SJCRH30 (cell line): ENCODE results near the gene CRYGB. TPM values are rescaled to one million over a fixed set of nuclear protein-coding genes. Genes with fewer than 3 reads are reported as not detected.
A peak's percentile ranks its signal among the peaks of the same experiment; 100 is the strongest.
"Not testable (repeated sequence)": the region's sequence is repeated elsewhere in the genome, so short reads cannot be mapped to it uniquely, and the experiment has no call there.

Experiments used
- DNase-seq, 2 experiments: peaks; one replicate each; pipeline ENCODE4 v3.0.0-alpha.2; 2015 to 2020
- H3K27ac ChIP-seq: fragments of 250-450 bp; sonication (Bioruptor Pico); 2 replicates; pipeline ENCODE4 v1.5.1; 2020; ENCODE audit warnings: mild to moderate bottlenecking, moderate library complexity
- H3K27me3 ChIP-seq: fragments of 250-450 bp; sonication (Bioruptor Pico); 2 replicates; pipeline ENCODE4 v1.5.1; 2020; ENCODE audit warnings: mild to moderate bottlenecking, moderate library complexity
- H3K36me3 ChIP-seq: fragments of 250-450 bp; sonication (Bioruptor Pico); 2 replicates; pipeline ENCODE4 v1.5.1; 2020; ENCODE audit warnings: mild to moderate bottlenecking, moderate library complexity
- H3K4me1 ChIP-seq: fragments of 250-450 bp; sonication (Bioruptor Pico); 2 replicates; pipeline ENCODE4 v1.5.1; 2020; ENCODE audit warnings: mild to moderate bottlenecking, moderate library complexity
- H3K4me3 ChIP-seq: fragments of 250-450 bp; sonication (Bioruptor Pico); 2 replicates; pipeline ENCODE4 v1.5.1; 2020; ENCODE audit warnings: mild to moderate bottlenecking, moderate library complexity
- H3K9me3 ChIP-seq: fragments of 250-450 bp; sonication (Bioruptor Pico); replicated peaks from 2 replicates; pipeline ENCODE4 v1.5.1; 2020; ENCODE audit warnings: mild to moderate bottlenecking, moderate library complexity
- total RNA-seq: library from RNA; depleted of rRNA; stranded (reverse); fragments of >200 nt; shearing (Covaris generic); gene quantifications from 2 replicates; pipeline ENCODE4 v1.2.3, GENCODE V29; 2014

The CRYGB gene
- total RNA-seq, 1 experiment from 2014 or later: not detected

DNA sequence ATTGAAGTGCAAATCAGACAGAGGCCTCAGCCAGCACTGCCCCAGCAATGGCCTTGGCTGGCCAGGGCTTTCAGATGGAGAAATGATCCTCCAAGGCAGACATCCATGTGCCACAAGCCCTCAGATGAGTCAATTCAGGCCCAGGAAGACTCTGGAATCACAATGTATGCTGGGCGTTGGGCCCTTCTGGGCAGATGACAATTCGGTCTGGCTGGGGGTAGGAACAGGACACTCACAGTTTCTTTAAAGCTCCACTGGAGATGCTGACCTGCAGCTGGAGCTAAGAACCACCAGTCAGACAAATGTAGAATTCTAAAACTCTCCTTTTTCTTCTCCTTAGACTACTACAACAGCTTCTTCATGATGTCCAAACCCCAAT lies 9.3 kb downstream of the CRYGB start:
- no peak for DNase-seq
- H3K27ac ChIP-seq: no peak overlapping the region
- H3K4me3 ChIP-seq: no peak overlapping the region
- no peaks in the 10 kb centered on the region for H3K36me3 ChIP-seq
- H3K4me1 ChIP-seq: no peaks in the 10 kb centered on the region
- no peaks in the 10 kb centered on the region for H3K27me3 ChIP-seq
- H3K9me3 ChIP-seq: no peaks in the 10 kb centered on the region

DNA sequence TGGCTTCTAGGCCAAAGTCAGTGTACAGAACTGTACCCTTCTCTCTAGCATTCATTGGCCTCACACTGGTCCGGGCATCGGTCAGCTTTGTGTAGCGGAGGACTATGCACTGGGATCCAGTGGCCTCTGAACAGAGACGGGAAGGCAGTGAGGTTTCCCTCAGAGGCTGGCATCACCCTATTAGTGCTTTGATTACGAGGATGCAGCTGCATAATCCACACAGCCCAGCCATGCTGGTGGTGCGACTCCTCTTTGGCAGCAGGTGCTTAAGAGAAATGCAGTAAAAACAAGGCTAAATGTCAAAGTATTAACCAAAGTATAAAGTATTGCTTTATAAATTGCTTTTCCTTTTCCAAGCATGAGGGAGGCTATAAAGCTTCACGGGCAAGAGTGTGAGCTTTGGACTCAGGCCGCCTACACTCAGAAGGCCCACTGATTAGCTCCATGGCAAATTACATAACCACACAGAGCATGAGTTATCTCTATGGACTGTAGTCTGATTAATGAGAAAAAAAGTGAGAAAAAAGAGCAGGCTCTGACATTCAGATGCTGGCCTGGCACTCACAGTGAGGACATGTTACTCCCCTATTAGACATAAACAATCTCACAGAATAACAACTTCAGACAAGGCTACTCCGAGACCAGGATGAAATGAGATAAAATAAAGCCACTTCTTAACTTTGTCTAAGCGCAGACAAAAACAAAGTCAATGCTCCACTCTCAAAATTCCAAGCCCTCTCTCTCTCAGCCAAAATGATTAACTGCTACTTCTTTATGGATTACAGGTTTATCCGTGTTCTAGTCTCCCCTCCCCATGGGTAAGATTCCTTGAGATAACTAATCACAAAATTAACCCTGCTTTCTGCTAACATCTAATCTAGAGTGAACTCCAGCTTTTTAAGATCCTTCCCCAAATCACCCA lies 9.9 kb downstream of the CRYGB start:
- no peaks in the 10 kb centered on the region for H3K9me3 ChIP-seq
- H3K36me3 ChIP-seq: no peaks in the 10 kb centered on the region
- no peak overlapping the region for H3K4me3 ChIP-seq
- H3K27ac ChIP-seq: no peak overlapping the region
- DNase-seq: no peak
- H3K27me3 ChIP-seq: no peaks in the 10 kb centered on the region
- H3K4me1 ChIP-seq: no peaks in the 10 kb centered on the region

DNA sequence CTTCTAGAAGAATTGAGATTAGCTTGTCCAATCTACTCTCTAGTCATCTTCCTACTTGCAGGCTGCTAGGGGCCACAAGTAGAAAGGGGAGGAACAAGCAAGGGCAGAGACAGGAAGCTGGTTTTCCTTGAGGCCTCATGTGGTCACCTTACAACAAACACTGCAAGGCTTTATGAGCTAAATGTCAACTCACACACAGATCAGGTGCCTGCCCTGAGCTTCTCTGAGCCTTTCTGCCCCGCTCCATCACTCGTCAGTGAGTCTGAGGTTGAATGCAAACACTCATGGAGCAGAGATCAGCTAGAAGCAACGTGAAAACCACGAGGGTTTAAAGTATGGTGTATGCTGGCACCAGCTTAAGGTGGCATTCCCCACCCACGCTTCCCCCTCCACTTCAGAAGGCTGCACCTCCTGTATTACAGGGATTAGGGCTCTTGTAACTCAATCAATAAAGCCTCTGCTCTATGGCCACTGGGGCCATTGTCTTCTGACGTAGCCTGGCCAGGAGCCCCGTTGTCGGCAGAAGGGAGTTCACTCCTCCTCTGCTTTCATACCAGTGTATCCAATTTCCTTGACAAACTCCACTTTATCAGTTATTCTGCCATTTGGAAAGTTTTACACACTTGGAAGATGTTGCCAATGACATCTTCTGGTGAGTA lies 10.9 kb downstream of the CRYGB start:
- no peaks in the 10 kb centered on the region for H3K4me1 ChIP-seq
- no peaks in the 10 kb centered on the region for H3K36me3 ChIP-seq
- H3K27ac ChIP-seq: no peak overlapping the region
- no peak overlapping the region for H3K4me3 ChIP-seq
- no peaks in the 10 kb centered on the region for H3K9me3 ChIP-seq
- no peak for DNase-seq
- no peaks in the 10 kb centered on the region for H3K27me3 ChIP-seq

DNA sequence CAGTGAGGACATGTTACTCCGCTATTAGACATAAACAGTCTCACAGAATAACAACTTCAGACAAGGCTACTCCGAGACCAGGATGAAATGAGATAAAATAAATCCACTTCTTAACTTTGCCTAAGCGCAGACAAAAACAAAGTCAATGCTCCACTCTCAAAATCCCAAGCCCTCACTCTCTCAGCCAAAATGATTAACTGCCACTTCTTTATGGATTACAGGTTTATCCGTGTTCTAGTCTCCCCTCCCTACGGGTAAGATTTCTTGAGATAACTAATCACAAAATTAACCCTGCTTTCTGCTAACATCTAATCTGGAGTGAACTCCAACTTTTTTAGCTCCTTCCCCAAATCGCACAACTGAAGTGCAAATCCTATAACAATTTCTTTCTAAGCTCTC lies 15.2 kb downstream of the CRYGB start:
- DNase-seq: no peak
- no peak overlapping the region for H3K4me3 ChIP-seq
- no peaks in the 10 kb centered on the region for H3K9me3 ChIP-seq
- no peaks in the 10 kb centered on the region for H3K4me1 ChIP-seq
- no peaks in the 10 kb centered on the region for H3K27me3 ChIP-seq
- no peaks in the 10 kb centered on the region for H3K36me3 ChIP-seq
- H3K27ac ChIP-seq: no peak overlapping the region

DNA sequence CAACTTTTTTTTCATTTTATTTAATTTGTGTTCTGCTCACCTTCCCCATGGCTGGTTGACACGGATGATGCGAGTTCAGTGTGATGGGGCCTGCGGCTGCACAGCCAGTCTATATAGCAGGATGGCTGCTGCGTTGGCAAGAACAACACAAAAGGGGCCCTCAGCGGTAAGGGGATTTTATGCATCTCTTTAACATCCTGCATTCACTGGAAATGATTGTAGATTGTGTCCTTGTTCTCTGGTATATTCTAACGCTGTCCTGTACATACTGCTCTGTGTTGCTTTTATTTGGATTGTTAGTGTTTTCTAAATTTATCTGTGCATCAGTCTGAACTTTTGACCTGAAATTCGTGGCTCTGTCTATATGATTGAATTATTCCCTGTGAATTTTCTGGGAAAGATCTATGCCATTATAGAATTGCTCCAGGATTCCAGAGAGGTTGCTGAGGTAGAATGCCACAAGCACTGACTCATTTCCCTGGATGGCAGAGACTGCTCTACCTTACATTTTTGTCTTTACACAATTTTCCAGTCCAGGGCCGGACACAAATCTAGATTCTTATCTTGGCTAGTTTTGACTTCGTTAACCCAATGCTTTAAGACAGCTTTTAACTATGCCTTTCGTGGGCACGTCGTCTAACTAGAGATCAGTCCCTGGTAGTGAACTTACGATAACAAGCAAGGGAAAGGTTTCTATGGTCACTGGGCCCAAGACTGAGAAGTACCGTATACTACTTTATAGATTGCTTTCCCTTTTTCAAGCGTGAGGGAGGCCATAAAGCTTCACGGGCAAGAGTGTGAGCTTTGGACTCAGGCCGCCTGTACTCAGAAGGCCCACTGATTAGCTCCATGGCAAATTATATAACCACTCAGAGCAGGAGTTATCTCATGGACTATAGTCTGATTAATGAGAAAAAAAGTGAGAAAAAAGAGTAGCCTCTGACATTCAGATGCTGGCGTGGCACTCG lies 15.9 kb downstream of the CRYGB start, which contains the start of gene CRYGC:
Gene CRYGC, minus strand, starts transcription at position 85 of the 968 bp plus-strand sequence. Its CDS starts 36 bp downstream, at position 49.
- no peak for DNase-seq
- Histone ChIP-seq H3K4me3 (no peak within 1 kb of the TSS), H3K27me3 (no peaks in the 10 kb centered on the region), H3K4me1 (no peaks in the 10 kb centered on the region), H3K9me3 (no peaks in the 10 kb centered on the region), H3K27ac (no peak within 1 kb of the TSS), H3K36me3 (no peaks in the 10 kb centered on the region)

DNA sequence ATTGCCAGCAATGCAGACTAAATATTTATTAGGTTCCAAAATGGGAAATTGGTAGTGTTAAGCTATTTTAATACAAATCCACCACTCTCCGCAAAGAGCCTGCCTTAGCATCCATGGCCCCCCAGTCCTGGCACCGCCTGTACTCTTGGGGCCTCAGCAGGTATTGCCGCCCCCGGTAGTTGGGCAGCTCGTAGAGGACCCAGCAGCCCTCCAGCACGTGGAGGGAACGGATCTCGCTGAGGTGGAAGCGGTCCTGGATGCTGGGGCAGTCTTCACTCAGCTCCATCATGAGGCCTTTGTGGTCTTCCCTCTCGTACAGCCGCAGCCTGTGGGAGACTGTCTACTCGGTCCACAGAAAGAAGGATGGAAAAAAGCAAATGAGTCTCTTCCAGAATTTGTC lies 17.8 kb downstream of the CRYGB start:
- Histone ChIP-seq H3K4me3 (no peak overlapping the region), H3K4me1 (no peaks in the 10 kb centered on the region), H3K27ac (no peak overlapping the region), H3K27me3 (no peaks in the 10 kb centered on the region), H3K36me3 (no peaks in the 10 kb centered on the region), H3K9me3 (no peaks in the 10 kb centered on the region)
- no peak for DNase-seq

DNA sequence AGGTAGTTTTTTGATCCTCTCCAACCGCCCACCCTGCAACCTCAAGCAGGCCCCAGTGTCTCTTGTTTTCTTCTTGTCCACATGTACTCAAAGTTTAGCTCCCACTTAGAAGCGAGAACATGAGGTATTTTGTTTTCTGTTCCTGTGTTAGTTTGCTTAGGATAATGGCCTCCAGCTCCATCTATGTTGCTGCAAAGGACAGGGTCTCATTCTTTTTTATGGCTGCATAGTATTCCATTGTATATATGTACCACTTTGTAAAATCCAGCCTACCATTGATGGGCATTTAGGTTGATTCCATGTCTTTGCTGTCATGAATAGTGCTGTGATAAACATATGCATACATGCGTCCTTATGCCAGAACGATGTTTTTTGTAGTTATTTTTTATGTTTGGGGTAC lies 18.9 kb downstream of the CRYGB start:
- H3K9me3 ChIP-seq: no peaks in the 10 kb centered on the region
- no peaks in the 10 kb centered on the region for H3K36me3 ChIP-seq
- DNase-seq: no peak
- H3K4me1 ChIP-seq: no peaks in the 10 kb centered on the region
- no peak overlapping the region for H3K4me3 ChIP-seq
- H3K27me3 ChIP-seq: no peaks in the 10 kb centered on the region
- H3K27ac ChIP-seq: no peak overlapping the region

DNA sequence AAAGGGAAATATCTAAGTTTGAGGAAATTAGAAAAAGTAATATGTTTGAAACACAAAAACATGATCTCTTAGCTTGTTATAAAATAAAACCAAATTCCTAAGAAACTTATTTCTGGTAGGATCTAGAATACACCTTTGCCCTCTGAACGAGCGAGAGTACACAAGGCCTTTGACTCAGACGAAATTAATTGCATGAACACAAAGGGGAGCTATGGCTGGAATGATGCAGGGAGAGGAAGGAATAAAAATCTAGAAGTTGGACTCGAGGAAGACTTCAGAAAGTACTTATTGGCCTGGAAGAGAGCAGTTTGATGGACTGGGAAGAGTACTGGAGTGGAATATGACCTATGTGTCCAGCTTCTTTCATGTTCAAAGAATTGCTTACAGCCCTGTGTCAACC lies 20.7 kb downstream of the CRYGB start:
- Histone ChIP-seq H3K4me1 (no peaks in the 10 kb centered on the region), H3K4me3 (no peak overlapping the region), H3K27me3 (no peaks in the 10 kb centered on the region), H3K36me3 (no peaks in the 10 kb centered on the region), H3K27ac (no peak overlapping the region), H3K9me3 (no peaks in the 10 kb centered on the region)
- no peak for DNase-seq

DNA sequence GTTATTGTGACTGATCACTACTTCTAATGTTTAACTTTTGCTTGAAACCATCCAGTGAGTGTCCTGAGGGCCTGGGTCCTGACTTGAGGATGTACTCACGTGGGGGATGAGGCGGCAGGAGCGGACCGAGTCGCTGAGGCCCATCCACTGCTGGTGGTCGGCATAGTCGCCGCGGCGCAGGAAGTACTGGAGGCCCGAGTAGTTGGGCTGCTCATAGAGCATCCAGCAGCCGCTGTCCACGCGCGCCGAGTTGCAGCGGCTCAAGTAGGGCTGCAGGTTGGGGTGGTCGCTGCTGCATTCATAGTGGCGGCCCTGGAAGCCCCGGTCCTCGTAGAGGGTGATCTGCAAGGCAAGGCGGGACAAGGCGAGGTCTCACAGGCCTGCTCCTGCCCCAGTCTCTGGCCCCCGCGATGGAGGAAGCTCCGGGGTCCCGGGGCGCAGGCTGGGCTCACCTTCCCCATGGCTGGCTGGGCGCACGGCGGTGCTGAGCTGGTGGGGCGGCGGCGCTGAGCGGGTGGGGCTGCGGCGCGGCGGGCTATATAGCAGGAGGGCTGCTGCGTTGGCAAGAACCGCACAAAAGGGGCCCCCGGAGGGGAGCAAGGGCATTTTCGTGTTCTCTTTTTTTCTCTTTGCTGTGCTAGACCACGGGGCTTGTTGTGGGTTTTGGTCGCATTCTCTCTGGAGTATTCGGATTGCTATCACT lies 21.8 kb downstream of the CRYGB start, which contains the start of gene CRYGD:
Gene CRYGD, minus strand, starts transcription at position 512 of the 703 bp plus-strand sequence. Its CDS starts 51 bp downstream, at position 461.
- H3K9me3 ChIP-seq, H3K27ac ChIP-seq, H3K4me3 ChIP-seq, H3K4me1 ChIP-seq, H3K27me3 ChIP-seq, DNase-seq, H3K36me3 ChIP-seq: not testable (repeated sequence)

DNA sequence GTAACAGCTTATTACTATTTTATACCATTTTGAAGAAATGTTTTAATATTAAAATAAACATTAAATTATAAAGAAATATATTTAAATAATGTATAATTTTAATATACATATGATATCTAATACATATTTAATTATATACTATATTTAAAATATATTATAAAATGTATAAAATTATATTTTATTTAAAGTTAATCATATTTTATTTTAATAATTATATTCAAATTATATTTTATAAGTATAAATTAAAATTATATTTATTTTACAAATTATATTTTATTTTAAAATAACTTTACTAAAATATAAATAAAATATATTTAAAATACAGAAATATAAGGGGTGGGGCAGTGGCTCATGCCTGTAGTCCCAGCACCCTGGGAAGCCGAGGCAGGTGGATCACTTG lies 23.7 kb downstream of the CRYGB start:
- Histone ChIP-seq H3K27ac (no peak overlapping the region), H3K27me3 (no peaks in the 10 kb centered on the region), H3K4me1 (no peaks in the 10 kb centered on the region), H3K36me3 (no peaks in the 10 kb centered on the region), H3K4me3 (no peak overlapping the region), H3K9me3 (no peaks in the 10 kb centered on the region)
- DNase-seq: no peak

DNA sequence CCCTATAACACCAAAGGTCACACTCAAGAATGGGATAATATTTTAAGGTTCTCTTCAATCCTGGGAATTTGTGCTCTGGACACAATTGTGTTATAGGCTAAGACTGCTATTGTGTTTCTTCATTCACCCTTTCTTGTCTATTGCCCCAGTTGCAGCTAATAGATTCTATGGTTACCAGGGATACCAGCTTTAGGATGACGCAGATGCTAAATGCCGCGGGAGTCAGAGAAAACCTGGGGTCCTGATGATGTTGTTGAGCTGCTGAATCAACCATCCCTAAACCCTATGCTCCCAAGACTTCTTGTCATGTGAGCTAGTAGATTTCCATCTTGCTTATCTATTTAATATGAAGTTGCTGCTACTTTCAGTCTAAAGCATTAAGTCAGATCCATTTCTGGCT lies 27.0 kb downstream of the CRYGB start:
- no peak overlapping the region for H3K4me3 ChIP-seq
- no peaks in the 10 kb centered on the region for H3K27me3 ChIP-seq
- no peak overlapping the region for H3K27ac ChIP-seq
- H3K4me1 ChIP-seq: no peaks in the 10 kb centered on the region
- DNase-seq: no peak
- no peaks in the 10 kb centered on the region for H3K9me3 ChIP-seq
- H3K36me3 ChIP-seq: no peaks in the 10 kb centered on the region

DNA sequence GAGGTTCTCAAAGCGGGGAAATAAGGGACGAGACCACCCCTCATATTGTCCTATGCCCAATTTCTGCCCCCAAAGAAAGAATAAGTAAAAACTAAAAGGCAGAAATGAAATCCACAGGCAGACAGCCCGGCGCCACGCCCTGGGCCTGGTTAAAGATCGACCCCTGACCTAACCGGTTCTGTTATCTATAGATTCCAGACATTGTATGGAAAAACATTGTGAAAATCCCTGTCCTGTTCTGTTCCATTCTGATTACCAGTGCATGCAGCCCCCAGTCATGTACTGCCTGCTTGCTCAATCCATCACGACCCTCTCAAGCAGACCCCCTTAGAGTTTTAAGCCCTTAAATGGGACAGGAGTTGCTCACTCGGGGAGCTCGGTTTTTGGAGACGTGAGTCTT lies 28.6 kb downstream of the CRYGB start:
- H3K9me3 ChIP-seq, DNase-seq, H3K27me3 ChIP-seq: not testable (repeated sequence)

DNA sequence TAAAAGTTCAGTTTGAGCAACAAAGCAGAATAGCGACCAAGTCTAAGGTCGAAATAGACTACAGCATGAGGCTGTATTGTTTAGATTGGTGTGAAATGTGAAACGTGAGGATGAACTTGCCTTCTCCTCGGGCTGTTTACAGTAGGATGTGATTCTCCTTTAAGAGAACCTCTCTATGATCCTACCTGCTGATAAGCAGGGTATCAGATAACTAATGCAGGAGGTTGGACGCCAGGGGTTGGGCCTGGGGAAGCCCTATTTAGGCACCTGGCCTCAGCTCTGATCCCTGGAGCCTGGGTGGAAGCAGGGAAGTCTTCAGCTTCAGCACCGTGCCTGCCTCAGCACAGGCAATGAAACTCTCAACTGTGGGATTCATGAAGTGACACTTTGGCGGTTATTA lies 33.0 kb downstream of the CRYGB start:
- no peaks in the 10 kb centered on the region for H3K27me3 ChIP-seq
- peaks cover 4% of the 10 kb centered on the region; the same call in 1 of the 2 replicates for H3K4me1 ChIP-seq
- no peaks in the 10 kb centered on the region for H3K9me3 ChIP-seq

More for the DNA sequence above, 28.6 kb downstream of the CRYGB start:
- not testable (repeated sequence) for H3K4me1 ChIP-seq, H3K27ac ChIP-seq, H3K36me3 ChIP-seq, H3K4me3 ChIP-seq

DNA sequence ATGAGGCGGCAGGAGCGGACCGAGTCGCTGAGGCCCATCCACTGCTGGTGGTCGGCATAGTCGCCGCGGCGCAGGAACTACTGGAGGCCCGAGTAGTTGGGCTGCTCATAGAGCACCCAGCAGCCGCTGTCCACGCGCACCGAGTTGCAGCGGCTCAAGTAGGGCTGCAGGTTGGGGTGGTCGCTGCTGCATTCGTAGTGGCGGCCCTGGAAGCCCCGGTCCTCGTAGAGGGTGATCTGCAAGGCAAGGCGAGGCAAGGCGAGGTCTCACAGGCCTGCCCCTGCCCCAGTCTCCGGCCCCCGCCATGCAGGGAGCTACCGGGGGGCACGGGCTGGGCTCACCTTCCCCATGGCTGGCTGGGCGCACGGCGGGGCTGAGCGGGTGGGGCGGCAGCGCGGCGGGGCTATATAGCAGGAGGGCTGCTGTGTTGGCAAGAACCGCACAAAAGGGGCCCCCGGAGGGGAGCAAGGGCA lies 33.6 kb downstream of the CRYGB start:
- not testable (repeated sequence) for H3K4me3 ChIP-seq, H3K27me3 ChIP-seq, H3K9me3 ChIP-seq, H3K4me1 ChIP-seq, H3K36me3 ChIP-seq, DNase-seq, H3K27ac ChIP-seq

More for the DNA sequence above, 33.0 kb downstream of the CRYGB start:
- DNase-seq: peak in 1 of 2 experiments; percentile 40
- no peak overlapping the region for H3K27ac ChIP-seq
- H3K4me3 ChIP-seq: no peak overlapping the region
- H3K36me3 ChIP-seq: no peaks in the 10 kb centered on the region
